Activated T-helper 2 cell treated with anti-CD3 and anti-CD28 coated beads, Interferon-gamma antibody, Interleukin-2, Interleukin-4, amounts not matched to agents 10 μg/mL and 5 μg/mL and 100 μg/mL, durations not matched to agents 14 hours and 24 hours and 36 hours (primary cell): ENCODE measurements around the gene NOXA1. TPM values are rescaled to one million over a fixed set of nuclear protein-coding genes. Genes with fewer than 3 reads are reported as not detected.
"Not testable (repeated sequence)": the region's sequence is repeated elsewhere in the genome, so short reads cannot be mapped to it uniquely, and the experiment has no call there.

Source experiments
- DNase-seq: peaks from one replicate; pipeline ENCODE4 v3.0.0; 2021; ENCODE audit warnings: low spot score
- H3K27ac Mint-ChIP-seq: one replicate; pipeline ENCODE4 v1.8.0; 2021; ENCODE audit warnings: mixed read lengths
- H3K27me3 Mint-ChIP-seq: one replicate; pipeline ENCODE4 v1.8.0; 2021; ENCODE audit warnings: low read depth, mixed read lengths
- H3K36me3 Mint-ChIP-seq: one replicate; pipeline ENCODE4 v1.8.0; 2021; ENCODE audit warnings: low read depth, mixed read lengths
- H3K4me1 Mint-ChIP-seq: one replicate; pipeline ENCODE4 v1.8.0; 2021; ENCODE audit warnings: low read depth, mixed read lengths
- H3K4me3 Mint-ChIP-seq: one replicate; pipeline ENCODE4 v1.8.0; 2021; ENCODE audit warnings: low read depth, mild to moderate bottlenecking, moderate library complexity, mixed read lengths
- H3K9me3 Mint-ChIP-seq: one replicate; pipeline ENCODE4 v1.8.0; 2021; ENCODE audit warnings: mixed read lengths
- intact Hi-C: fragments of 100-400 bp; cut with micrococcal nuclease; formaldehyde crosslinking; loops from one replicate; pipeline ENCODE4 v1.15.1; 2023
- total RNA-seq: library from RNA; stranded (reverse); gene quantifications from 2 replicates; pipeline ENCODE4 v1.2.3, GENCODE V29; 2022

NOXA1 gene
- total RNA-seq, 1 donor from 2014 or later = 0.39 TPM

GRCh38 chr9:137383081-137383783 is 40.0 kb upstream of the NOXA1 start:
- Mint-ChIP-seq H3K27me3 (no peaks in the 10 kb centered on the region), H3K4me3 (no peak overlapping the region)
- no peak for DNase-seq

GRCh38 chr9:137383784-137384756 is 39.1 kb upstream of the NOXA1 start:
- Mint-ChIP-seq H3K9me3 (no peaks in the 10 kb centered on the region), H3K27me3 (no peaks in the 10 kb centered on the region), H3K27ac (no peak overlapping the region), H3K4me3 (no peak overlapping the region), H3K4me1 (peaks cover 1% of the 10 kb centered on the region), H3K36me3 (no peaks in the 10 kb centered on the region)
- DNase-seq = no peak
- intact Hi-C loops = no loop called here

More at GRCh38 chr9:137383081-137383783, 40.0 kb upstream of the NOXA1 start:
- H3K27ac Mint-ChIP-seq = no peak overlapping the region
- intact Hi-C loops = no loop called here
- peaks cover 3% of the 10 kb centered on the region for H3K36me3 Mint-ChIP-seq
- H3K9me3 Mint-ChIP-seq = peaks cover 3% of the 10 kb centered on the region
- peaks cover 1% of the 10 kb centered on the region for H3K4me1 Mint-ChIP-seq

- H3K4me3 Mint-ChIP-seq = no peak overlapping the region
- no peak overlapping the region for H3K27ac Mint-ChIP-seq
- intact Hi-C loops = no loop called here
- H3K9me3 Mint-ChIP-seq = no peaks in the 10 kb centered on the region
- H3K4me1 Mint-ChIP-seq = peaks cover 1% of the 10 kb centered on the region
- H3K27me3 Mint-ChIP-seq = no peaks in the 10 kb centered on the region
- H3K36me3 Mint-ChIP-seq = no peaks in the 10 kb centered on the region
- DNase-seq = no peak
These were observed 38.0 kb upstream of the NOXA1 start for GRCh38 chr9:137385061-137385655.

- H3K36me3 Mint-ChIP-seq, H3K27me3 Mint-ChIP-seq, H3K27ac Mint-ChIP-seq, intact Hi-C loops, H3K4me3 Mint-ChIP-seq, DNase-seq, H3K9me3 Mint-ChIP-seq, H3K4me1 Mint-ChIP-seq: not testable (repeated sequence)
These were observed 36.6 kb upstream of the NOXA1 start for GRCh38 chr9:137386507-137387113.

- no peak for DNase-seq
- H3K4me1 Mint-ChIP-seq = peaks cover 1% of the 10 kb centered on the region
- intact Hi-C loops = no loop called here
- H3K9me3 Mint-ChIP-seq = no peaks in the 10 kb centered on the region
- no peak overlapping the region for H3K4me3 Mint-ChIP-seq
- no peaks in the 10 kb centered on the region for H3K36me3 Mint-ChIP-seq
- H3K27ac Mint-ChIP-seq = no peak overlapping the region
- no peaks in the 10 kb centered on the region for H3K27me3 Mint-ChIP-seq
These were observed 35.9 kb upstream of the NOXA1 start for GRCh38 chr9:137387114-137387890.

GRCh38 chr9:137387891-137388560 is 35.2 kb upstream of the NOXA1 start:
- no peak overlapping the region for H3K4me3 Mint-ChIP-seq
- intact Hi-C loops = no loop called here
- no peak overlapping the region for H3K27ac Mint-ChIP-seq

GRCh38 chr9:137388589-137389427 is 34.4 kb upstream of the NOXA1 start:
- DNase-seq = no peak
- Mint-ChIP-seq H3K36me3 (no peaks in the 10 kb centered on the region), H3K27ac (no peak overlapping the region), H3K9me3 (no peaks in the 10 kb centered on the region), H3K4me1 (peaks cover 1% of the 10 kb centered on the region), H3K4me3 (no peak overlapping the region), H3K27me3 (no peaks in the 10 kb centered on the region)
- intact Hi-C loops = no loop called here

More at GRCh38 chr9:137387891-137388560, 35.2 kb upstream of the NOXA1 start:
- Mint-ChIP-seq H3K27me3 (no peaks in the 10 kb centered on the region), H3K4me1 (peaks cover 1% of the 10 kb centered on the region), H3K9me3 (no peaks in the 10 kb centered on the region), H3K36me3 (no peaks in the 10 kb centered on the region)
- no peak for DNase-seq

GRCh38 chr9:137389428-137389746 is 33.8 kb upstream of the NOXA1 start:
- no peaks in the 10 kb centered on the region for H3K36me3 Mint-ChIP-seq
- H3K27ac Mint-ChIP-seq = no peak overlapping the region
- no peak overlapping the region for H3K4me3 Mint-ChIP-seq
- intact Hi-C loops = no loop called here
- peaks cover 1% of the 10 kb centered on the region for H3K4me1 Mint-ChIP-seq
- H3K27me3 Mint-ChIP-seq = no peaks in the 10 kb centered on the region
- no peaks in the 10 kb centered on the region for H3K9me3 Mint-ChIP-seq
- DNase-seq = no peak

- Mint-ChIP-seq H3K4me1 (peaks cover 1% of the 10 kb centered on the region), H3K4me3 (no peak overlapping the region), H3K9me3 (no peaks in the 10 kb centered on the region), H3K27me3 (no peaks in the 10 kb centered on the region), H3K36me3 (no peaks in the 10 kb centered on the region), H3K27ac (no peak overlapping the region)
- DNase-seq = no peak
- intact Hi-C loops = no loop called here
These were observed 32.4 kb upstream of the NOXA1 start for GRCh38 chr9:137390553-137391410.

- Mint-ChIP-seq H3K27me3 (no peaks in the 10 kb centered on the region), H3K4me1 (peaks cover 1% of the 10 kb centered on the region), H3K9me3 (no peaks in the 10 kb centered on the region), H3K36me3 (no peaks in the 10 kb centered on the region), H3K27ac (no peak overlapping the region), H3K4me3 (no peak overlapping the region)
- intact Hi-C loops = no loop called here
- DNase-seq = no peak
These were observed 31.8 kb upstream of the NOXA1 start for GRCh38 chr9:137391411-137391754.
